HEK293 (cell line): ENCODE data around the gene PLK3.
"Not testable (repeated sequence)": the region's sequence is repeated elsewhere in the genome, so short reads cannot be mapped to it uniquely, and the experiment has no call there.

Source experiments
- CTCF ChIA-PET: fragments of 350-600 bp; formaldehyde crosslinking; extraction: SDS; loops from one replicate; lab custom pipeline; 2021; ENCODE audit warnings: antibody characterized with exemption; lab: Yijun Ruan, JAX
- POLR2A ChIA-PET: fragments of 300-600 bp; formaldehyde crosslinking; extraction: SDS; loops from one replicate; lab custom pipeline; 2020; ENCODE audit warnings: antibody characterized with exemption, inconsistent platforms; lab: Yijun Ruan, JAX
- H3K27ac ChIP-seq: fragments of 200-500 bp; sonication (Bioruptor generic); 2 replicates; pipeline ENCODE4 v1.5.1; 2014; ENCODE audit warnings: low read depth, low read length, control low read depth, inconsistent platforms; ENCODE audit errors: extremely low read depth
- H3K36me3 ChIP-seq, 2 experiments: fragments of 200-500 bp in 1 of 2; sonication (Bioruptor generic) in 1 of 2; 1 replicate in 1 of 2; 2 replicates in 1 of 2; pipeline ENCODE4 v1.5.1; 2014 to 2017; ENCODE audit warnings: inconsistent platforms in 2 of 2, low read length in 2 of 2; ENCODE audit not compliant: control insufficient read depth in 2 of 2, insufficient read depth in 1 of 2
- H3K4me1 ChIP-seq: fragments of 200-500 bp; sonication (Bioruptor generic); 2 replicates; pipeline ENCODE4 v1.5.1; 2014; ENCODE audit warnings: mild to moderate bottlenecking, low read length, inconsistent platforms; ENCODE audit not compliant: control insufficient read depth, insufficient read depth
- H3K4me3 ChIP-seq: 2 replicates; pipeline ENCODE4 v1.5.1; 2011; ENCODE audit warnings: low read depth, mild to moderate bottlenecking, control low read depth, low read length, moderate library complexity
- H3K9me3 ChIP-seq: fragments of 200-500 bp; sonication (Bioruptor generic); 2 replicates; pipeline ENCODE4 v1.5.1; 2014; ENCODE audit warnings: low read depth, low read length, inconsistent platforms; ENCODE audit not compliant: control insufficient read depth, insufficient read depth
- ZBTB17 ChIP-seq: fragments of 450-650 bp; formaldehyde crosslinking; IDR thresholded peaks from 2 replicates; pipeline ENCODE4 v1.5.1; 2016; ENCODE audit warnings: missing biosample characterization, missing genetic modification characterization
- ZBTB20 ChIP-seq: fragments of 450-650 bp; formaldehyde crosslinking; IDR thresholded peaks from 2 replicates; pipeline ENCODE4 v1.5.1; 2016; ENCODE audit warnings: missing biosample characterization, missing genetic modification characterization
- ZFP69B ChIP-seq: fragments of 450-650 bp; formaldehyde crosslinking; IDR thresholded peaks from 2 replicates; pipeline ENCODE4 v1.5.1; 2016; ENCODE audit warnings: missing biosample characterization, missing genetic modification characterization
- ZNF121 ChIP-seq: fragments of 450-650 bp; formaldehyde crosslinking; IDR thresholded peaks from 2 replicates; pipeline ENCODE4 v1.5.1; 2016; ENCODE audit warnings: missing biosample characterization, missing genetic modification characterization
- ZNF184 ChIP-seq: fragments of 450-650 bp; IDR thresholded peaks from 2 replicates; pipeline ENCODE4 v1.5.1; 2018; ENCODE audit warnings: missing biosample characterization, mild to moderate bottlenecking, missing genetic modification characterization
- ZNF274 ChIP-seq, 2 experiments: fragments of 200-500 bp in 1 of 2; fragments of 450-650 bp in 1 of 2; sonication (Bioruptor generic) in 1 of 2; formaldehyde crosslinking in 1 of 2; IDR thresholded peaks; 2 replicates each; pipeline versions ENCODE4 v1.5.1 to v1.6.1; 2014 to 2016; ENCODE audit warnings: borderline replicate concordance in 1 of 2, inconsistent platforms in 1 of 2, low read length in 1 of 2, missing biosample characterization in 1 of 2, missing genetic modification characterization in 1 of 2
- ZNF324 ChIP-seq: fragments of 450-650 bp; formaldehyde crosslinking; IDR thresholded peaks from 2 replicates; pipeline ENCODE4 v1.5.1; 2016; ENCODE audit warnings: missing biosample characterization, missing genetic modification characterization
- ZNF354C ChIP-seq: fragments of 450-650 bp; formaldehyde crosslinking; IDR thresholded peaks from 2 replicates; pipeline ENCODE4 v1.5.1; 2016; ENCODE audit warnings: missing biosample characterization, missing genetic modification characterization, low read depth, borderline replicate concordance
- ZNF366 ChIP-seq: fragments of 450-650 bp; formaldehyde crosslinking; conservative IDR thresholded peaks from 2 replicates; pipeline ENCODE4 v1.5.1; 2016; ENCODE audit warnings: missing biosample characterization, missing genetic modification characterization
- ZNF473 ChIP-seq: fragments of 450-650 bp; formaldehyde crosslinking; IDR thresholded peaks from 2 replicates; pipeline ENCODE4 v1.5.1; 2017; ENCODE audit warnings: missing biosample characterization, missing genetic modification characterization
- ZNF521 ChIP-seq: fragments of 450-650 bp; formaldehyde crosslinking; IDR thresholded peaks from 2 replicates; pipeline ENCODE4 v1.5.1; 2017; ENCODE audit warnings: missing biosample characterization, mild to moderate bottlenecking, missing genetic modification characterization
- ZNF692 ChIP-seq: fragments of 450-650 bp; formaldehyde crosslinking; IDR thresholded peaks from 2 replicates; pipeline ENCODE4 v1.5.1; 2016; ENCODE audit warnings: missing biosample characterization, missing genetic modification characterization
- ZNF785 ChIP-seq: fragments of 450-650 bp; formaldehyde crosslinking; IDR thresholded peaks from 2 replicates; pipeline ENCODE4 v1.5.1; 2016; ENCODE audit warnings: missing biosample characterization, missing genetic modification characterization
- ZNF791 ChIP-seq: fragments of 450-650 bp; formaldehyde crosslinking; IDR thresholded peaks from 2 replicates; pipeline ENCODE4 v1.5.1; 2016; ENCODE audit warnings: missing biosample characterization, missing genetic modification characterization

The PLK3 gene

GRCh38 chr1:44792736-44793502 is 7.3 kb upstream of the PLK3 start:
- POLR2A ChIA-PET = interaction anchor here (0.6 to 2.8 kb wide), 13 partner anchors 10 to 510 kb away, joined by 3 to 23 read pairs (median 6); partner anchors contain the start of genes BTBD19, HECTD3, PTCH2 and RPS8
- CTCF ChIA-PET = interaction anchor here (0.6 to 2.2 kb wide), 15 partner anchors 9 to 1454 kb away, joined by 3 to 10 read pairs (median 4); partner anchors contain the start of genes BTBD19, HECTD3, RNU5D-1 and UROD
- TF ChIP-seq ZNF521 (tag by site-specific recombination) = no peak
- TF ChIP-seq ZNF692 (tag by site-specific recombination) = peak; percentile 56
- 0 out of 2 replicates have a peak, but pooled peaks have one; percentile 53 for TF ChIP-seq ZFP69B (tag by site-specific recombination)
- Histone ChIP-seq H3K4me3 (no peak overlapping the region), H3K27ac (no peak overlapping the region), H3K9me3 (no peaks in the 10 kb centered on the region), H3K4me1 (no peaks in the 10 kb centered on the region), H3K36me3 (no peaks in the 10 kb centered on the region)

GRCh38 chr1:44797886-44798285 is 2.3 kb upstream of the PLK3 start:
- not testable (repeated sequence) for H3K4me1 ChIP-seq, H3K4me3 ChIP-seq, H3K27ac ChIP-seq, H3K9me3 ChIP-seq
- CTCF ChIA-PET = interaction anchor here (4.2 kb wide), 1 partner anchor 20 kb away, joined by 28 read pairs; no protein-coding TSS in a partner anchor
- peaks cover 0 to 12% of the 10 kb centered on the region in 2 experiments; a peak in 1 of 3 replicates for H3K36me3 ChIP-seq
- POLR2A ChIA-PET = interaction anchor here (1.1 to 4.3 kb wide), 3 partner anchors 22 to 27 kb away, joined by 3 to 62 read pairs (median 4); partner anchors contain the start of gene RPS8

- Histone ChIP-seq H3K27ac (peak overlapping the region; percentile 80), H3K4me1 (no peaks in the 10 kb centered on the region), H3K4me3 (no peak overlapping the region), H3K9me3 (no peaks in the 10 kb centered on the region), H3K36me3 (peaks cover 0 to 21% of the 10 kb centered on the region in 2 experiments; a peak in 1 of 3 replicates)
- ChIA-PET CTCF (interaction anchor here (0.6 to 4.2 kb wide), 7 partner anchors 10 to 37 kb away, joined by 3 to 28 read pairs (median 4); partner anchors contain the start of gene BTBD19), POLR2A (interaction anchor here (0.7 to 4.3 kb wide), 4 partner anchors 21 to 723 kb away, joined by 4 to 62 read pairs (median 10); partner anchors contain the start of genes HECTD3, PRDX1, RPS8 and UROD)
- TF ChIP-seq ZNF473 (tag by site-specific recombination) = no peak
- TF ChIP-seq ZBTB17 (tag by site-specific recombination) = 0 out of 2 replicates have a peak, but pooled peaks have one; percentile 22
These were observed 1.5 kb upstream of the PLK3 start for GRCh38 chr1:44798481-44799365.

GRCh38 chr1:44801491-44802305 is 1.5 kb downstream of the PLK3 start:
- H3K4me3 ChIP-seq = no peak overlapping the region
- TF ChIP-seq ZNF791 (tag by site-specific recombination) (no peak), ZNF354C (tag by site-specific recombination) (no peak), ZNF785 (no peak), ZNF184 (tag by site-specific recombination) (no peak), ZNF366 (tag by site-specific recombination) (0 out of 2 replicates have a peak, but pooled peaks have one; percentile 24), ZBTB20 (peak; percentile 68), ZNF121 (no peak), ZNF324 (tag by site-specific recombination) (no peak), ZNF274 (IDR thresholded peaks at IDR 0.05; ENCODE audit: low read length) (no peak), ZNF274 (tag by site-specific recombination; IDR thresholded peaks at IDR 0.05; ENCODE audit: borderline replicate concordance) (no peak)
- no peak overlapping the region for H3K27ac ChIP-seq
- H3K4me1 ChIP-seq = no peaks in the 10 kb centered on the region
- POLR2A ChIA-PET = interaction anchor here (0.6 to 4.3 kb wide), 7 partner anchors 16 to 203 kb away, joined by 3 to 62 read pairs (median 5); partner anchors contain the start of gene RPS8
- CTCF ChIA-PET = interaction anchor here (2.0 to 4.2 kb wide), 2 partner anchors 17 to 34 kb away, joined by 6 to 28 read pairs; no protein-coding TSS in a partner anchor
- no peaks in the 10 kb centered on the region for H3K9me3 ChIP-seq
- H3K36me3 ChIP-seq = peaks cover 0 to 48% of the 10 kb centered on the region in 2 experiments; a peak in 1 of 3 replicates
